Medulla oblongata (tissue), 1 donor: ENCODE measurements around the gene SMIM28.
"Not testable (repeated sequence)": the region's sequence is repeated elsewhere in the genome, so short reads cannot be mapped to it uniquely, and the experiment has no call there.

Experiments
- DNase-seq: peaks from one replicate; pipeline ENCODE4 v3.0.0-alpha.2; 2015; ENCODE audit errors: extremely low spot score

The SMIM28 gene

GRCh38 chr6:138377844-138378243 lies at the start of gene SMIM28:
Gene SMIM28 (plus strand): TSS chr6:138377905. CDS start chr6:138378073, 168 bp downstream.
- DNase-seq: no peak

- no peak for DNase-seq
These were observed 49.5 kb upstream of the SMIM28 start for GRCh38 chr6:138328210-138328609.

GRCh38 chr6:138330763-138331162 lies 46.9 kb upstream of the SMIM28 start:
- DNase-seq: no peak

- DNase-seq: no peak
These were observed 46.3 kb upstream of the SMIM28 start for GRCh38 chr6:138331444-138331843.

- no peak for DNase-seq
These were observed 45.7 kb upstream of the SMIM28 start for GRCh38 chr6:138331984-138332383.

GRCh38 chr6:138334000-138334399 lies 43.7 kb upstream of the SMIM28 start:
- no peak for DNase-seq

GRCh38 chr6:138334963-138335362 lies 42.7 kb upstream of the SMIM28 start:
- DNase-seq: no peak

GRCh38 chr6:138336221-138336620 lies 41.5 kb upstream of the SMIM28 start:
- no peak for DNase-seq

GRCh38 chr6:138337076-138337475 lies 40.6 kb upstream of the SMIM28 start:
- no peak for DNase-seq

GRCh38 chr6:138339024-138339423 lies 38.7 kb upstream of the SMIM28 start:
- DNase-seq: no peak

GRCh38 chr6:138341176-138341575 lies 36.5 kb upstream of the SMIM28 start:
- no peak for DNase-seq

- DNase-seq: no peak
These were observed 34.6 kb upstream of the SMIM28 start for GRCh38 chr6:138343112-138343511.

GRCh38 chr6:138345565-138346285 lies 32.0 kb upstream of the SMIM28 start:
- DNase-seq: no peak

GRCh38 chr6:138346302-138347195 lies 31.2 kb upstream of the SMIM28 start:
- DNase-seq: no peak

GRCh38 chr6:138347864-138348263 lies 29.8 kb upstream of the SMIM28 start:
- DNase-seq: no peak

GRCh38 chr6:138349891-138350290 lies 27.8 kb upstream of the SMIM28 start:
- DNase-seq: no peak

- DNase-seq: no peak
These were observed 19.8 kb upstream of the SMIM28 start for GRCh38 chr6:138357928-138358327.

- DNase-seq: not testable (repeated sequence)
These were observed 9.0 kb upstream of the SMIM28 start for GRCh38 chr6:138368684-138369083.

GRCh38 chr6:138370631-138371451 lies 6.9 kb upstream of the SMIM28 start:
- no peak for DNase-seq

GRCh38 chr6:138371452-138371711 lies 6.3 kb upstream of the SMIM28 start:
- no peak for DNase-seq

GRCh38 chr6:138371720-138372119 lies 6.0 kb upstream of the SMIM28 start:
- DNase-seq: no peak

GRCh38 chr6:138372711-138373463 lies 4.8 kb upstream of the SMIM28 start:
- DNase-seq: no peak
